Chondrocyte (in vitro differentiated cells): ENCODE measurements around the gene TTLL10. TPM values are rescaled to one million over a fixed set of nuclear protein-coding genes. Genes with fewer than 3 reads are reported as not detected.
A peak's percentile ranks its signal among the peaks of the same experiment; 100 is the strongest.

Source experiments
- DNase-seq: peaks from one replicate; pipeline ENCODE4 v3.0.0; 2021; ENCODE audit warnings: mixed read lengths, low spot score
- H3K27ac Mint-ChIP-seq: one replicate; pipeline ENCODE4 v1.8.0; 2021; ENCODE audit warnings: mild to moderate bottlenecking, moderate library complexity, mixed read lengths; ENCODE audit not compliant: unreplicated experiment
- H3K27me3 Mint-ChIP-seq: 2 replicates; pipeline ENCODE4 v1.8.0; 2021; ENCODE audit warnings: low read depth, mixed read lengths
- H3K36me3 Mint-ChIP-seq: 2 replicates; pipeline ENCODE4 v1.8.0; 2021; ENCODE audit warnings: low read depth, mixed read lengths
- H3K4me1 Mint-ChIP-seq: 2 replicates; pipeline ENCODE4 v1.8.0; 2021; ENCODE audit warnings: low read depth, mild to moderate bottlenecking, mixed read lengths
- H3K4me3 Mint-ChIP-seq: one replicate; pipeline ENCODE4 v1.8.0; 2021; ENCODE audit warnings: mild to moderate bottlenecking, moderate library complexity, mixed read lengths; ENCODE audit not compliant: unreplicated experiment
- H3K9me3 Mint-ChIP-seq: 2 replicates; pipeline ENCODE4 v1.8.0; 2021; ENCODE audit warnings: low read depth, mixed read lengths
- CTCF ChIP-seq: fragments of 200-600 bp; sonication (generic); IDR thresholded peaks from 2 replicates; pipeline ENCODE4 v1.5.0; 2021; ENCODE audit warnings: antibody characterized with exemption, mild to moderate bottlenecking, moderate library complexity
- total RNA-seq: library from RNA; stranded (reverse); gene quantifications from 3 replicates; pipeline ENCODE4 v1.2.1, GENCODE V29; 2021

TTLL10 gene
- total RNA-seq, 1 donor from 2014 or later = not detected

GRCh38 chr1:1237874-1238701 lies 64.4 kb downstream of the TTLL10 start:
- H3K27me3 Mint-ChIP-seq = no peaks in the 10 kb centered on the region
- H3K4me1 Mint-ChIP-seq = peaks cover 23% of the 10 kb centered on the region
- H3K9me3 Mint-ChIP-seq = no peaks in the 10 kb centered on the region
- H3K27ac Mint-ChIP-seq = peak overlapping the region; percentile 8
- DNase-seq = no peak
- H3K36me3 Mint-ChIP-seq = peaks cover 7% of the 10 kb centered on the region
- H3K4me3 Mint-ChIP-seq = no peak overlapping the region
- peak; percentile 17 for TF ChIP-seq CTCF

GRCh38 chr1:1238702-1239178 lies 65.1 kb downstream of the TTLL10 start:
- no peak overlapping the region for H3K4me3 Mint-ChIP-seq
- no peak for TF ChIP-seq CTCF
- no peak for DNase-seq
- no peaks in the 10 kb centered on the region for H3K9me3 Mint-ChIP-seq
- peaks cover 5% of the 10 kb centered on the region for H3K36me3 Mint-ChIP-seq
- H3K27ac Mint-ChIP-seq = no peak overlapping the region
- peaks cover 18% of the 10 kb centered on the region for H3K4me1 Mint-ChIP-seq
- H3K27me3 Mint-ChIP-seq = no peaks in the 10 kb centered on the region

GRCh38 chr1:1239227-1239613 lies 65.5 kb downstream of the TTLL10 start:
- Mint-ChIP-seq H3K9me3 (no peaks in the 10 kb centered on the region), H3K4me1 (peaks cover 13% of the 10 kb centered on the region), H3K27me3 (no peaks in the 10 kb centered on the region), H3K27ac (no peak overlapping the region), H3K4me3 (no peak overlapping the region), H3K36me3 (peaks cover 3% of the 10 kb centered on the region)
- DNase-seq = no peak
- TF ChIP-seq CTCF = peak; percentile 16

- no peak overlapping the region for H3K27ac Mint-ChIP-seq
- H3K4me3 Mint-ChIP-seq = no peak overlapping the region
- H3K4me1 Mint-ChIP-seq = peaks cover 8% of the 10 kb centered on the region
- H3K36me3 Mint-ChIP-seq = peaks cover 1% of the 10 kb centered on the region
- no peaks in the 10 kb centered on the region for H3K9me3 Mint-ChIP-seq
- no peaks in the 10 kb centered on the region for H3K27me3 Mint-ChIP-seq
- TF ChIP-seq CTCF = no peak
- DNase-seq = no peak
Observed at GRCh38 chr1:1239614-1240347, 66.1 kb downstream of the TTLL10 start.

- H3K4me3 Mint-ChIP-seq = no peak overlapping the region
- DNase-seq = no peak
- no peak overlapping the region for H3K27ac Mint-ChIP-seq
- no peaks in the 10 kb centered on the region for H3K9me3 Mint-ChIP-seq
- no peaks in the 10 kb centered on the region for H3K27me3 Mint-ChIP-seq
- peaks cover 8% of the 10 kb centered on the region for H3K4me1 Mint-ChIP-seq
- no peak for TF ChIP-seq CTCF
- H3K36me3 Mint-ChIP-seq = no peaks in the 10 kb centered on the region
Observed at GRCh38 chr1:1240348-1240732, 66.7 kb downstream of the TTLL10 start.
